NCI-H2081 (cell line): ENCODE measurements around the gene CNTD1.

Source experiments
- DNase-seq, 2 experiments: peaks; one replicate each; lab custom pipeline; 2025; lab: John Stamatoyannopoulos, UW

CNTD1 gene

DNA sequence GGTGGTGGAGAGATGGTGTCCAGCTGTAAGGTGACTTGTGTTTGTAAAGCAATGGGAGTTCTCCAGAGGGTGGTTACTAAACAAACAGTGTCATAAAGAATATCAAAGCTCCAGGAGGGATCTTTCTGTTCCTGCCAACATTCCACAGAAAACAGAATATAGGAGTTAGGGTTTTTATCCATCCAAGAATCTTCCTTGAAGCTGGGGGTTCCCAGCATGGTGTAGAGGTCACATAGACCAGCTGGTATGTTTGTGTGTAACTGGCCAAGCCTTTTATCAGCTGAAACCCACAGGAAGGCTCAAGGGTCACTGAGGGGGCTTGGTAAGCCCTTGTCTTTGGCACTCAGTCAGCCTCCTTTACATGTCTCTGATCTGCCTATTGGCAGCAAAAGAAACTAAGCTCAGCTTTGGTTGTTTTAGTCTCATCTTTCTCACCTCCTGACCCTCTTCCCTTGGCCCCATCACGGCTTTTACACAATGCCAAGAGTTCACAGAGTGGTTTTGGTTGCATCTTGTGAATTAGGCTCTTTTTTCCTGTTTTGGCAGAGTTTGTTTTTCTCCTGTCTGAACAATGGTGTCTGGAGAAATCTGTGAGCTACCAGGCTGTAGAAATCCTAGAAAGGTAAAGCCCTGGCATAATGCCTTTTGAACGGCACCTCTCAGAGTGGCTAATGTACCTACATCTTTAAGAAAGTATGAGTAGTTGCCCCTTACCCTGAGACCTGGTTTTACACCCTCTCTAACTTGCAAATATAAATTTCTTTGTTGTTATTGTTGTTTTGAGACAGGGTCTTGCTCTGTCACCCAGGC, 4.6 kb downstream of the CNTD1 start:
- no peak for DNase-seq

GRCh38 chr17:42804918-42805367, 6.3 kb downstream of the CNTD1 start:
- DNase-seq, result peak; percentile 44 to 88

- no peak for DNase-seq
Observed at GRCh38 chr17:42806249-42806648, 7.6 kb downstream of the CNTD1 start.

DNA sequence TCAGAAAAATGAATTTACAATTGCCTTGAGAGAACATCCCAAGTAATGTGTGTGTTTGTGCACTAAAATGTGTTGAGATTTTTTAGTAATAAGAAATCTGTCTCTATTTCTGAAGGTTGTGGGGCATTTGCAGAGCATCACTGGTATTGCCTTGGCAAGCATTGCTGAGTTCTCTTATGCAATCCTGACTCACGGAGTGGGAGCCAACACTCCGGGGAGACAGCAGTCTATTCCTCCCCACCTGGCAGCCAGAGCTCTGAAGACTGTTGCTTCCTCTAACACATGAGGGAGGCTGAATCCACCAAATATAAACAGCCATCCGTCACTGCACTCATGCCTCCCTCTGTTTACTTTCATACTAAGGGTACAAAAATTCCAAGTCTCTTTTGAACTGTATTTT, 10.6 kb downstream of the CNTD1 start:
- no peak for DNase-seq

DNA sequence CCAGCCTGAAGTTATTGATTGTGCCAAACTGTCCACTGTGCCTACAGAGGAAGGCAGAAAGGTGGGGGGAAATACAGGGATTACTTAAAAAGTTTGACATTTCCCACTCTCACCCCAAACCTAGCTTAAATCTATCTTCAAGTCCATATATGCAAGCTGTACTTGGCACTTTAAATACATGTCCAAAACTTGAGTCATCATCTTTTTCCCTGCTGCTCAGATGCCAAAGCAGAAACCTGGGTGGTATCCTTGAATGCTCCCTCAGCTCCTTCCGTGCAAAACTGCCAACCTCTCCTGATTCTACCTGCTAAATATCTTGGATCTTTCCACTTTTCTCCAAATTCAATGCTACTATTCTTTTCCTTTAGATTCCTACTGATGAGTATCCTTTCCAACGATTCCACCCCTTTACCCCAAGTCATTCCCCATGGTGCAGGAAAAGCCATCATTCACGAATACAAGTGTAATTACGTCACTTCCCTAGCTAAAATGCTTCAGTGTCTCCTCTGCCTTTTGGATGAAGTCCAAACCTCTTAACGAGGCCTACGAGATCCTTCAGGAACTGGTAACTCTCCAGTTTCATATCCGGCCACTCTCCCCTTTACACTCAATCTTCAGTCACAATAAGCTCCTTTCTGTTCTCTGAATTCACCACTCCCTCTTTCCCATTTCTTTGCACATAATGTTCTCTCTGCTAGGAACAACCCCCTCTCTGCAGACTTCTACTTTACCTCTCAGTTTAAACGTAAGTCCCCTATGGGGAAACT, 16.2 kb downstream of the CNTD1 start:
- DNase-seq, result no peak

GRCh38 chr17:42817866-42818265, 19.2 kb downstream of the CNTD1 start:
- DNase-seq, result no peak

- DNase-seq, result no peak
Observed at GRCh38 chr17:42818379-42818778, 19.7 kb downstream of the CNTD1 start.

- DNase-seq, result peak; percentile 59 to 70
Observed at GRCh38 chr17:42819939-42820535, 21.4 kb downstream of the CNTD1 start.

DNA sequence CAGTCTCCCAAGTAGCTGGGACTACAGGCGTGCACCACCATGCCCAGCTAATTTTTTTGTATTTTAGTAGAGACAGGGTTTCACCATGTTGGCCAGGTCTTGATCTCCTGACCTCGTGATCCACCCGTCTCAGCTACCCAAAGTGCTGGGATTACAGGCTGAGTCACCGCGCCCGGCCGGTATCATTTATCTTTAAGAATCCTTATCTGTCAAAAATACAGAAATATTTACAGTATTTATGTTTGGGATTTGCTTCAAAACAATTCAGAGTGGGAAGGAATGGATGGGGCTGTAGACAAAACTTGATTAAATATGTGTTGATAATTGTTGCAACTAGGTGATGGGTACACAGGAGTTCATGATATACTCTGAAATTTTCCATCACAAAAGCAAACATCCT, 22.5 kb downstream of the CNTD1 start:
- DNase-seq, result no peak

- DNase-seq, result no peak
Observed at GRCh38 chr17:42827472-42827871, 28.8 kb downstream of the CNTD1 start.

DNA sequence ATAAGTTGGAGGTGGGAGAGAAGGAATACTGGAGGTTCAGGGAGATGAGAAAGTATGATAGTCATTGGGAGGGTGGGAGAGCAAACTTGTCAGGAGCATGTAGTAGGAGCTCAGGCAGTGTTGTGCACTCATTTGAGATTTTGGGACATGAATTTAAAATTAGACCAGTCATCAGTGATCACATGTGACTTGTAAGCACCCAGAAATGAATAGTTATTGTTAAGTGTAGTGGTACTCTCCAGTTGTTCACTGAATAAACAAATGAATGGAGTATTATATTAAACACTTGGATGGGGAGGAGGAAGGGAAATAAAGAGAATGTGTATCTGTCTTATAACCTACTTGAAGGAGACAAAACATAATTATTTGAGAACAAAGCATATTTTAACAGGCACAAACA, 32.3 kb downstream of the CNTD1 start:
- no peak for DNase-seq

GRCh38 chr17:42832213-42832933, 33.7 kb downstream of the CNTD1 start:
- no peak for DNase-seq

DNA sequence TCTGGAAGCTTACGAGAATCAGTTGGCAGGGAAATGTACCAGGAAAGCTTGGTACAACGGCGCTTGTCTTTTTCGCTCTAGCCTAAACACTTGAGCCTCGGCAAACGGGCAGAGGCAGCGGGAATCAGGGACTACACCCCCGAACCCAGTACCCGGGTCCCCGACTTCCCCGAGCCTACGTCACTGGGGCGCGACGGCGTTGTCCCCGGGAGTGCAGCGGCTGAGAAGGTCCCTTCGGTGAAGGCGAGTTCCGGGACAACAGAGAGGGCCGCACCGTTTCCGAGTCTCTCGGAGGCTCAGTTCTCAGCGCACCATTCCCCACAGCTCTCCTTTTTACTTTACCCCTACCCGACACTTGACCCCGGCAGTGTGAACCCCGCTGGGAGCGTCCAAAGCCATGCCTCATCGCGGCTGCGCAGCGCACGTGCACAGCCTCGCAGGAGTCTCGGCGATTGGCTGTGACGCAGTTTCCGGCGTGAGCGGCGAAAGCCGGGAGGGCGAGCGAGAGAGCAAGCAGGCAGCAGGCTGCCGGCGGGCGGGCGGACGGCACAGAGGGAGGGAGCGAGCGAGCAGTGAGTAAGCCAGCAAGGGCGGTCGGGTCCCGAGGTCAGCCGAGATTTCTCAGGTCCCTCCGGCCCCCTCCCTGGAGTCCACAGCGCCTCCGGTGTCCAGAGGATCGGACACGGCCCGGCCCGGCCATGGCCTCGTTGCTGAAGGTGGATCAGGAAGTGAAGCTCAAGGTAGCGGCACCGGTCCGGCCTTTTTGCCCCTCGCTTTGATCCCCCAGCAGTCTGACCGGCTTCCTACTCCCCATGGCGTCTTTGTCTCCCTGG, 34.5 kb downstream of the CNTD1 start, which contains the start of gene PSME3:
Gene PSME3, plus strand, starts transcription at position 464 of the 833 bp plus-strand sequence. Its CDS starts 235 bp downstream, at position 699.
- DNase-seq, result peak; percentile 85 to 93

DNA sequence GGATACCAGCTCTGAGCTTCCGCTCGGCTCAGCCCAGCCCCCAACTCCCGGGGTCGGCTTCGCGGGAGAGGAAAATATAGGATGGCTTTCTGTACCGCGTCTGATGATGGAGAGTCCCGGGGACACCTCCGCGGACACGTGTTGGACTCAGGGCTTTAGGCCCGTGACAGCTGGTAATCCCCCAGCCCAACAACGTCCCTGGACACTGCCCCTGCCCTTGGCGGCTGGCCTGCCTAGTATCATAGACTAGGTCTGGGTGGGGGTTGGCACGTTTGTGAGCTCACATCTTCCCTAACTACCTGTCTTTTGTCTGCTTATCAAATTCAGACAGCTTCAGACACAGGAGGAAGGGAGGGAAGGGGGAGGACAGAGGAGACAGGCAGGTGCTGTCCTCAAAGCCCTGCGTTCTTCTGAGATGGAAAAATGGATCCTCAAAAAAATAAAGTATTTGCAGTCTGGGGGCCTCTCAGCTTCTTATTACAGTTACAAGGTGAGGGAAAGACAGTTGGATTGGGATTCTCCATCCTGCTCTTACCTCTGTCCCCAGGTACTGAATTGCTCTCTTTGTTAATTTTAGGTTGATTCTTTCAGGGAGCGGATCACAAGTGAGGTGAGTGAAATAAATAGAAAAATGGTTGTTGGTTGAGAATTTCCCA, 35.2 kb downstream of the CNTD1 start:
- DNase-seq, result no peak

DNA sequence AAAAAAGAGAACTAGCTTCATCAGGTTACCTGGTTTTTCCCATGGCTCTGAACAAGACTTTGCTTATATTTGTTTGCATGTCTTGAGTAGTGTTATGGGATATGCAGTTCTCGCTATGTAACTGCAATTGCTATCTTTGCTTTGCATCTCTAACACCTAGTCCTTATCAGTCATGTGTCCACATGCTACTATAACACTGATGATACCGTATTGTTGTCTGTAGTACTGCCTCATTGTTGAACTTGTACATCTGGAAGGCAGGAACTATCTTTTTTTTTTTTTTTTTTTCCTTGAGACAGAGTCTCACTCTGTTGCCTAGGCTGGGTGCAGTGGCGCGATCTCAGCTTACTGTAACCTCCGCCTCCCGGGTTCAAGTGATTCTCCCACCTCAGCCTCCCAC, 37.1 kb downstream of the CNTD1 start:
- no peak for DNase-seq

GRCh38 chr17:42841975-42842685, 43.5 kb downstream of the CNTD1 start:
- no peak for DNase-seq

DNA sequence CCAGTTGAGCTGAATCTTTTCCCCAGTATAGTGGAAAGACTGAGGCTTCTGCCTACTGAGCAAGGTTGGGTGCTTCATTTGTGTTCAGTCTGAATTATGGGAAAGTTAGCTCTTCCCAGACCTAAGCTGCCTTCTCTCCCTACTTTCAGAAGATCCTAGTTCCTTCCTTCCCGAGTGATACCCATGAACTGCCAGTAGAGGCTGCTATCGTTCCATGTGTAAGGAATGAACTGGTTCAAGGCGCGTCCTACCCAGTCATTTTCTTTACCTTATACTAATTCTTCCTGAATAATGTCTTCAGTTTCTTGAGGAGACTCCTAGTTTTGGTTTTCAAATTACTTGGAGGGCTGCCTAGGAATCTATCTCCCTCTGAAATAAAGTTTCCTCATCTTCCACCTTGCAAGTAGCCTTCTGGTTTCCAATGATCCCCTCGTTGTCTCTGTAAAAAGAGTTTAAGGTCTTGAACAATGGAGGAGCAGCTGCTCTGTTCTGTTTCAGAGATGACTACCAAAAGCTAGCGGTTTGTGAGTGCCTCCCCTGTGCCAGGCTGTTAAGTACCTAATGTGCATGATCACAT, 44.8 kb downstream of the CNTD1 start:
- DNase-seq, result peak; percentile 65 to 71

GRCh38 chr17:42844271-42844670, 45.6 kb downstream of the CNTD1 start, which contains the start of gene AOC2:
Gene AOC2, plus strand, starts transcription at chr17:42844580. Its CDS starts 47 bp downstream, at chr17:42844627.
- no peak for DNase-seq

- no peak for DNase-seq
Observed at GRCh38 chr17:42844761-42845555, 46.3 kb downstream of the CNTD1 start.
